Gastrocnemius medialis (tissue), 4 donors: ENCODE results near the gene PIBF1.

Experiments used
- POLR2A ChIP-seq, 2 donors: fragments of 450-650 bp; IDR thresholded peaks; one replicate each; pipeline ENCODE4 v1.6.1; 2017; ENCODE audit warnings: antibody characterized with exemption in 2 of 2, mild to moderate bottlenecking in 2 of 2, moderate library complexity in 2 of 2
- TF ChIP-seq, protein P1 (sequence below), 5 experiments: fragments of 450-650 bp in 3 of 5; fragments of 200-600 bp in 2 of 5; sonication (generic) in 2 of 5; IDR thresholded peaks in 4 of 5; conservative IDR thresholded peaks in 1 of 5; 1 replicate in 4 of 5; 2 replicates in 1 of 5; pipeline ENCODE4 v1.5.1; 2016 to 2019; ENCODE audit warnings: antibody characterized with exemption in 5 of 5, mild to moderate bottlenecking in 3 of 5, moderate library complexity in 3 of 5

- TF ChIP-seq, protein P1, sequence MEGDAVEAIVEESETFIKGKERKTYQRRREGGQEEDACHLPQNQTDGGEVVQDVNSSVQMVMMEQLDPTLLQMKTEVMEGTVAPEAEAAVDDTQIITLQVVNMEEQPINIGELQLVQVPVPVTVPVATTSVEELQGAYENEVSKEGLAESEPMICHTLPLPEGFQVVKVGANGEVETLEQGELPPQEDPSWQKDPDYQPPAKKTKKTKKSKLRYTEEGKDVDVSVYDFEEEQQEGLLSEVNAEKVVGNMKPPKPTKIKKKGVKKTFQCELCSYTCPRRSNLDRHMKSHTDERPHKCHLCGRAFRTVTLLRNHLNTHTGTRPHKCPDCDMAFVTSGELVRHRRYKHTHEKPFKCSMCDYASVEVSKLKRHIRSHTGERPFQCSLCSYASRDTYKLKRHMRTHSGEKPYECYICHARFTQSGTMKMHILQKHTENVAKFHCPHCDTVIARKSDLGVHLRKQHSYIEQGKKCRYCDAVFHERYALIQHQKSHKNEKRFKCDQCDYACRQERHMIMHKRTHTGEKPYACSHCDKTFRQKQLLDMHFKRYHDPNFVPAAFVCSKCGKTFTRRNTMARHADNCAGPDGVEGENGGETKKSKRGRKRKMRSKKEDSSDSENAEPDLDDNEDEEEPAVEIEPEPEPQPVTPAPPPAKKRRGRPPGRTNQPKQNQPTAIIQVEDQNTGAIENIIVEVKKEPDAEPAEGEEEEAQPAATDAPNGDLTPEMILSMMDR (IDR thresholded peaks at IDR 0.05 in 4 of 5, conservative IDR thresholded peaks at IDR 0.05 in 1 of 5) = no peak
- no peak for TF ChIP-seq POLR2A (IDR thresholded peaks at IDR 0.05)
Observed at GRCh38 chr13:72751220-72751619, 30.7 kb upstream of the PIBF1 start.
